Measurements from ENCODE around the gene FAM83E. TPM values are rescaled to one million over a fixed set of nuclear protein-coding genes. Genes with fewer than 3 reads are reported as not detected.
A peak's percentile ranks its signal among the peaks of the same experiment; 100 is the strongest.

Gene FAM83E
- total RNA-seq, 1 experiment from 2014 or later: 8.8 TPM

- peaks cover 42% of the 10 kb centered on the region for H3K36me3 Mint-ChIP-seq
- no peaks in the 10 kb centered on the region; the same call in 1 of the 2 replicates for H3K27me3 Mint-ChIP-seq (ENCODE audit: low read depth)
- H3K4me3 Mint-ChIP-seq: peak overlapping the region; percentile 99
- ATAC-seq: no peak
- CTCF ChIA-PET: interaction anchor here (1.0 to 1.3 kb wide), 2 partner anchors 8 to 13 kb away, joined by 3 to 10 read pairs; no protein-coding TSS in a partner anchor
- peak overlapping the region; percentile 100 for H3K27ac Mint-ChIP-seq
- TF ChIP-seq ATF2 (CRISPR knock-in tag; IDR thresholded peaks at IDR 0.05; ENCODE audit: borderline replicate concordance, low read depth) (no peak), MYBL2 (CRISPR knock-in tag; IDR thresholded peaks at IDR 0.05) (no peak), MAX (CRISPR knock-in tag; IDR thresholded peaks at IDR 0.05) (no peak), USF1 (CRISPR knock-in tag; IDR thresholded peaks at IDR 0.05) (no peak), ATF6 (CRISPR knock-in tag; IDR thresholded peaks at IDR 0.05) (no peak), JUN (CRISPR knock-in tag; IDR thresholded peaks at IDR 0.05) (no peak), NFATC4 (CRISPR knock-in tag; IDR thresholded peaks at IDR 0.05) (no peak), NR1H2 (CRISPR knock-in tag; IDR thresholded peaks at IDR 0.05) (no peak), ELF4 (CRISPR knock-in tag; IDR thresholded peaks at IDR 0.05; ENCODE audit: low read depth) (no peak), NR3C1 (CRISPR knock-in tag; conservative IDR thresholded peaks at IDR 0.05; ENCODE audit: low read depth) (no peak), FOXJ3 (CRISPR knock-in tag; IDR thresholded peaks at IDR 0.05; ENCODE audit: borderline replicate concordance) (no peak), CREM (CRISPR knock-in tag; IDR thresholded peaks at IDR 0.05) (no peak), ZNF138 (CRISPR knock-in tag; conservative IDR thresholded peaks at IDR 0.05) (no peak), NFE2L1 (CRISPR knock-in tag; IDR thresholded peaks at IDR 0.05) (no peak), RORB (CRISPR knock-in tag; IDR thresholded peaks at IDR 0.05) (no peak)
- TF ChIP-seq, protein P1, sequence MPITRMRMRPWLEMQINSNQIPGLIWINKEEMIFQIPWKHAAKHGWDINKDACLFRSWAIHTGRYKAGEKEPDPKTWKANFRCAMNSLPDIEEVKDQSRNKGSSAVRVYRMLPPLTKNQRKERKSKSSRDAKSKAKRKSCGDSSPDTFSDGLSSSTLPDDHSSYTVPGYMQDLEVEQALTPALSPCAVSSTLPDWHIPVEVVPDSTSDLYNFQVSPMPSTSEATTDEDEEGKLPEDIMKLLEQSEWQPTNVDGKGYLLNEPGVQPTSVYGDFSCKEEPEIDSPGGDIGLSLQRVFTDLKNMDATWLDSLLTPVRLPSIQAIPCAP (CRISPR knock-in tag; IDR thresholded peaks at IDR 0.05): no peak
- POLR2A ChIA-PET: interaction anchor here (1.1 to 2.8 kb wide), 2 partner anchors 10 to 13 kb away, joined by 3 to 23 read pairs; no protein-coding TSS in a partner anchor
- H3K9me3 Mint-ChIP-seq: no peaks in the 10 kb centered on the region
- peaks cover 59% of the 10 kb centered on the region for H3K4me1 Mint-ChIP-seq
- DNase-seq (ENCODE audit: low spot score): no peak
Observed at GRCh38 chr19:48617146-48617937, 2.5 kb upstream of the FAM83E start.

DNA sequence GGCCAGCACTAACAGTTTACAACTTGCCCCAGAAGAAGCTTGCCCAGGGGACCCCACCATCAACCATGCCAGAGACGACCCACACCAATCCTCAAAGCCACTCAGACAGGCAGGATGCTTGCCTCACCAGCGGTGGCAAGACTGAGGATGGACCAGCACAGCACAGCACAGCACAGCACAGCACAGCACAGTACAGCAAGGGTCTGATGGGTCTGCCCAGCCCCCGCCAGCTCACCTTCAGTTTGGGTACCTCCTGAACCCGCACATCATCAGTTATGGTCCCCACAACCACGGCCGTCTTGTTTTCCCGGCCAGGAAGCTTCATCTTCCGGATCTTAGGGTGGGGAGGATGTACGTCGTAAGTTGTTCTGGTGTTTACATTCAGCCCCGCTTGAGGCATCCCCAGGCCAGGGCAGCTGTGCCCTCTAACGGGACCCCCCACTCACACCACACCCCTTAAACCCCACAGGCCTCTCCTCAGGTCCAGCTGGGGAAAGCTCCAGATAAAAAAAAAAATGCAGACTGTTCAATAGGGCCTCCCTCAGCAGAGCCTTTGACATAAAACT, 1.7 kb upstream of the FAM83E start:
- POLR2A ChIA-PET: interaction anchor here (1.8 to 2.6 kb wide), 3 partner anchors 14 to 123 kb away, joined by 4 to 18 read pairs (median 9); partner anchors contain the start of gene CA11
- no peak for ATAC-seq
- peak overlapping the region; percentile 99 for H3K4me3 Mint-ChIP-seq

More for the DNA sequence above, 1.7 kb upstream of the FAM83E start:
- CTCF ChIA-PET: interaction anchor here (1.3 to 2.7 kb wide), 2 partner anchors 14 to 111 kb away, joined by 3 to 17 read pairs; no protein-coding TSS in a partner anchor
- H3K36me3 Mint-ChIP-seq: peaks cover 40% of the 10 kb centered on the region
- H3K4me1 Mint-ChIP-seq: peaks cover 59% of the 10 kb centered on the region
- TF ChIP-seq ZNF317 (CRISPR knock-in tag; IDR thresholded peaks at IDR 0.05; ENCODE audit: borderline replicate concordance, low read depth) (no peak), ZNF671 (CRISPR knock-in tag; IDR thresholded peaks at IDR 0.05) (0 out of 2 replicates have a peak, but pooled peaks have one; percentile 34)
- peak overlapping the region; percentile 84 for H3K27ac Mint-ChIP-seq
- no peaks in the 10 kb centered on the region for H3K9me3 Mint-ChIP-seq
- no peak for DNase-seq (ENCODE audit: low spot score)
- H3K27me3 Mint-ChIP-seq (ENCODE audit: low read depth): no peaks in the 10 kb centered on the region
